ENCODE data around the gene VIT. TPM values are rescaled to one million over a fixed set of nuclear protein-coding genes. Genes with fewer than 3 reads are reported as not detected.

The VIT gene
- polyA plus RNA-seq (2011; rRNA removed) (not detected in 2 replicates), polyA minus RNA-seq (2011; rRNA and poly(A)+ RNA removed) (not detected in 2 replicates)

GRCh38 chr2:36696533-36696932 lies at the start of gene VIT:
TSS of gene VIT (plus strand) at chr2:36696707. CDS start at chr2:36716371, 19,664 bp downstream.
- DNase-seq (ENCODE audit: low read depth, low spot score) = no peak
- ChIA-PET CTCF (interaction anchor here (0.7 to 1.4 kb wide), 4 partner anchors 88 to 344 kb away, joined by 3 to 4 read pairs (median 3); no protein-coding TSS in a partner anchor), POLR2A (interaction anchor here (0.7 kb wide), 2 partner anchors 157 to 334 kb away, joined by 3 to 4 read pairs; no protein-coding TSS in a partner anchor)

GRCh38 chr2:36650031-36650829 lies 46.3 kb upstream of the VIT start:
- ChIA-PET CTCF (interaction anchor here (1.2 to 3.1 kb wide), 3 partner anchors 14 to 26 kb away, joined by 3 to 15 read pairs (median 3); no protein-coding TSS in a partner anchor), POLR2A (no interaction called here)
- H3K27ac ChIP-seq (ENCODE audit: low read depth, low read length) = no peak overlapping the region
- no peak for DNase-seq (ENCODE audit: low read depth, low spot score)
- no peak overlapping the region for H3K4me3 ChIP-seq (ENCODE audit: low read depth, low read length)
- peaks cover 6% of the 10 kb centered on the region for H3K9me3 ChIP-seq (ENCODE audit: control insufficient read depth, insufficient read depth, low read length)
- H3K27me3 ChIP-seq (ENCODE audit: control insufficient read depth, insufficient read depth, low read length) = no peaks in the 10 kb centered on the region
- TF ChIP-seq CTCF (IDR thresholded peaks at IDR 0.05; ENCODE audit: low read depth, low read length) = no peak

More at GRCh38 chr2:36696533-36696932, at the start of gene VIT:
- TF ChIP-seq CTCF (IDR thresholded peaks at IDR 0.05; ENCODE audit: low read depth, low read length) = no peak
- Histone ChIP-seq H3K27ac (ENCODE audit: low read depth, low read length) (no peak within 1 kb of the TSS), H3K27me3 (ENCODE audit: control insufficient read depth, insufficient read depth, low read length) (no peaks in the 10 kb centered on the region), H3K9me3 (ENCODE audit: control insufficient read depth, insufficient read depth, low read length) (no peaks in the 10 kb centered on the region), H3K4me3 (ENCODE audit: low read depth, low read length) (no peak within 1 kb of the TSS)

GRCh38 chr2:36653155-36653554 lies 43.4 kb upstream of the VIT start:
- Histone ChIP-seq H3K4me3 (ENCODE audit: low read depth, low read length) (no peak overlapping the region), H3K27ac (ENCODE audit: low read depth, low read length) (no peak overlapping the region), H3K27me3 (ENCODE audit: control insufficient read depth, insufficient read depth, low read length) (no peaks in the 10 kb centered on the region), H3K9me3 (ENCODE audit: control insufficient read depth, insufficient read depth, low read length) (no peaks in the 10 kb centered on the region)
- no peak for DNase-seq (ENCODE audit: low read depth, low spot score)
- no peak for TF ChIP-seq CTCF (IDR thresholded peaks at IDR 0.05; ENCODE audit: low read depth, low read length)
- CTCF ChIA-PET = interaction anchor here (2.4 kb wide), 1 partner anchor 11 kb away, joined by 12 read pairs; no protein-coding TSS in a partner anchor
- POLR2A ChIA-PET = no interaction called here

- POLR2A ChIA-PET = no interaction called here
- H3K9me3 ChIP-seq (ENCODE audit: control insufficient read depth, insufficient read depth, low read length) = no peaks in the 10 kb centered on the region
- H3K27ac ChIP-seq (ENCODE audit: low read depth, low read length) = no peak overlapping the region
- CTCF ChIA-PET = interaction anchor here (2.4 kb wide), 1 partner anchor 10 kb away, joined by 12 read pairs; no protein-coding TSS in a partner anchor
- TF ChIP-seq CTCF (IDR thresholded peaks at IDR 0.05; ENCODE audit: low read depth, low read length) = no peak
- H3K4me3 ChIP-seq (ENCODE audit: low read depth, low read length) = no peak overlapping the region
- DNase-seq (ENCODE audit: low read depth, low spot score) = no peak
- no peaks in the 10 kb centered on the region for H3K27me3 ChIP-seq (ENCODE audit: control insufficient read depth, insufficient read depth, low read length)
Observed at GRCh38 chr2:36653967-36654694, 42.4 kb upstream of the VIT start.

Measured in AG04450 (cell line).